Neural progenitor cell (in vitro differentiated cells): ENCODE results near the gene CCDC63. TPM values are rescaled to one million over a fixed set of nuclear protein-coding genes. Genes with fewer than 3 reads are reported as not detected.

ENCODE experiments used
- DNase-seq: peaks from one replicate; pipeline ENCODE4 v3.0.0-alpha.2; 2016; ENCODE audit warnings: low spot score
- H2AFZ ChIP-seq: fragments of 200-600 bp; sonication (generic); replicated peaks from 2 replicates; pipeline ENCODE4 v1.6.1; 2016; ENCODE audit warnings: antibody characterized with exemption
- H3F3A ChIP-seq: fragments of 200-600 bp; sonication (generic); 2 replicates; pipeline ENCODE4 v1.6.1; 2016; ENCODE audit warnings: antibody characterized with exemption, low read depth
- H3K27ac ChIP-seq: fragments of 200-600 bp; sonication (generic); 2 replicates; pipeline ENCODE4 v1.5.1; 2016; ENCODE audit warnings: mild to moderate bottlenecking
- H3K27me3 ChIP-seq: fragments of 200-600 bp; sonication (generic); 2 replicates; pipeline ENCODE4 v1.6.1; 2016; ENCODE audit warnings: mild to moderate bottlenecking, moderate library complexity
- H3K36me3 ChIP-seq: fragments of 200-600 bp; sonication (generic); 2 replicates; pipeline ENCODE4 v1.5.1; 2016
- H3K4me1 ChIP-seq: fragments of 200-600 bp; sonication (generic); 2 replicates; pipeline ENCODE4 v1.6.1; 2016; ENCODE audit warnings: mixed run types
- H3K4me2 ChIP-seq: fragments of 200-600 bp; sonication (generic); 2 replicates; pipeline ENCODE4 v1.6.1; 2016
- H3K4me3 ChIP-seq: fragments of 200-600 bp; sonication (generic); 2 replicates; pipeline ENCODE4 v1.5.1; 2016
- H3K79me2 ChIP-seq: fragments of 200-600 bp; sonication (generic); 2 replicates; pipeline ENCODE4 v1.6.1; 2016; ENCODE audit warnings: low read depth
- H3K9ac ChIP-seq: fragments of 200-600 bp; sonication (generic); 2 replicates; pipeline ENCODE4 v1.6.1; 2016
- H3K9me3 ChIP-seq: fragments of 200-600 bp; sonication (generic); 2 replicates; pipeline ENCODE4 v1.5.1; 2016; ENCODE audit warnings: low read depth
- H4K20me1 ChIP-seq: fragments of 200-600 bp; sonication (generic); 2 replicates; pipeline ENCODE4 v1.6.1; 2016; ENCODE audit warnings: low read depth
- H3K27ac Mint-ChIP-seq: 3 replicates; pipeline ENCODE4 v1.8.0; 2021; ENCODE audit warnings: mixed read lengths
- H3K27me3 Mint-ChIP-seq: 2 replicates; pipeline ENCODE4 v1.8.0; 2022; ENCODE audit warnings: low read depth, mild to moderate bottlenecking, inconsistent platforms, moderate library complexity, mixed read lengths; ENCODE audit not compliant: insufficient read depth
- H3K36me3 Mint-ChIP-seq: 3 replicates; pipeline ENCODE4 v1.8.0; 2021; ENCODE audit warnings: mixed read lengths
- H3K4me1 Mint-ChIP-seq: 3 replicates; pipeline ENCODE4 v1.8.0; 2021; ENCODE audit warnings: mixed read lengths
- H3K4me3 Mint-ChIP-seq: 3 replicates; pipeline ENCODE4 v1.8.0; 2021; ENCODE audit warnings: mild to moderate bottlenecking, moderate library complexity, mixed read lengths
- H3K9me3 Mint-ChIP-seq: 3 replicates; pipeline ENCODE4 v1.8.0; 2020; ENCODE audit warnings: mixed read lengths
- CTCF ChIP-seq: fragments of 200-600 bp; sonication (generic); IDR thresholded peaks from 2 replicates; pipeline ENCODE4 v1.5.1; 2017; ENCODE audit warnings: antibody characterized with exemption, mild to moderate bottlenecking
- EZH2 ChIP-seq: fragments of 200-600 bp; sonication (generic); IDR thresholded peaks from 2 replicates; pipeline ENCODE4 v1.6.1; 2017; ENCODE audit warnings: antibody characterized with exemption, mild to moderate bottlenecking, moderate library complexity
- EZH2phosphoT487 ChIP-seq: fragments of 200-600 bp; sonication (generic); IDR thresholded peaks from 2 replicates; pipeline ENCODE4 v1.6.1; 2017; ENCODE audit warnings: antibody characterized with exemption
- total RNA-seq: library from RNA; depleted of rRNA; stranded (reverse); fragments of >200 nt; gene quantifications from 2 replicates; pipeline ENCODE4 v1.2.3, GENCODE V29; 2015; ENCODE audit warnings: low replicate concordance

CCDC63 gene
- total RNA-seq, 1 donor from 2014 or later = 0.24 TPM

GRCh38 chr12:110813285-110813684, 33.5 kb upstream of the CCDC63 start:
- H3K36me3 ChIP-seq = no peaks in the 10 kb centered on the region
- no peak overlapping the region for H2AFZ ChIP-seq
- Mint-ChIP-seq H3K27me3 (peaks cover 34% of the 10 kb centered on the region), H3K9me3 (no peaks in the 10 kb centered on the region), H3K4me1 (peaks cover 44% of the 10 kb centered on the region), H3K27ac (peak overlapping the region; percentile 47), H3K36me3 (no peaks in the 10 kb centered on the region), H3K4me3 (peak overlapping the region; percentile 61)
- H3K79me2 ChIP-seq = no peaks in the 10 kb centered on the region
- H3K27me3 ChIP-seq = peaks cover 49% of the 10 kb centered on the region
- no peaks in the 10 kb centered on the region for H3F3A ChIP-seq
- no peak overlapping the region for H3K4me3 ChIP-seq
- H3K27ac ChIP-seq = no peak overlapping the region
- H3K4me1 ChIP-seq = peaks cover 4% of the 10 kb centered on the region
- H3K9ac ChIP-seq = no peak overlapping the region
- TF ChIP-seq EZH2 (no peak), CTCF (no peak), EZH2phosphoT487 (no peak)
- no peaks in the 10 kb centered on the region for H4K20me1 ChIP-seq
- no peaks in the 10 kb centered on the region for H3K9me3 ChIP-seq
- no peak overlapping the region for H3K4me2 ChIP-seq
- DNase-seq = peak; percentile 32

GRCh38 chr12:110813756-110814155, 33.0 kb upstream of the CCDC63 start:
- no peak overlapping the region for H3K27ac ChIP-seq
- H3F3A ChIP-seq = no peaks in the 10 kb centered on the region
- Mint-ChIP-seq H3K36me3 (no peaks in the 10 kb centered on the region), H3K4me1 (peaks cover 44% of the 10 kb centered on the region), H3K4me3 (peak overlapping the region; percentile 61), H3K27ac (no peak overlapping the region), H3K9me3 (no peaks in the 10 kb centered on the region), H3K27me3 (peaks cover 34% of the 10 kb centered on the region)
- no peak overlapping the region for H3K9ac ChIP-seq
- H3K4me1 ChIP-seq = peaks cover 4% of the 10 kb centered on the region
- H3K27me3 ChIP-seq = peaks cover 49% of the 10 kb centered on the region
- no peak overlapping the region for H2AFZ ChIP-seq
- no peaks in the 10 kb centered on the region for H3K9me3 ChIP-seq
- no peak overlapping the region for H3K4me3 ChIP-seq
- H3K36me3 ChIP-seq = no peaks in the 10 kb centered on the region
- no peaks in the 10 kb centered on the region for H3K79me2 ChIP-seq
- TF ChIP-seq EZH2 = no peak
- no peak for TF ChIP-seq EZH2phosphoT487
- TF ChIP-seq CTCF = no peak
- no peak overlapping the region for H3K4me2 ChIP-seq
- no peak for DNase-seq
- H4K20me1 ChIP-seq = no peaks in the 10 kb centered on the region

GRCh38 chr12:110816248-110816647, 30.5 kb upstream of the CCDC63 start:
- peaks cover 40% of the 10 kb centered on the region for H3K27me3 ChIP-seq
- Mint-ChIP-seq H3K27ac (no peak overlapping the region), H3K4me3 (peak overlapping the region; percentile 27), H3K9me3 (no peaks in the 10 kb centered on the region), H3K27me3 (peaks cover 35% of the 10 kb centered on the region), H3K4me1 (peaks cover 43% of the 10 kb centered on the region), H3K36me3 (no peaks in the 10 kb centered on the region)
- H3K4me2 ChIP-seq = no peak overlapping the region
- peaks cover 4% of the 10 kb centered on the region for H3K4me1 ChIP-seq
- H3K27ac ChIP-seq = no peak overlapping the region
- no peaks in the 10 kb centered on the region for H3K79me2 ChIP-seq
- no peak overlapping the region for H2AFZ ChIP-seq
- TF ChIP-seq EZH2 (no peak), CTCF (no peak), EZH2phosphoT487 (no peak)
- no peaks in the 10 kb centered on the region for H3K36me3 ChIP-seq
- H4K20me1 ChIP-seq = no peaks in the 10 kb centered on the region
- no peak overlapping the region for H3K4me3 ChIP-seq
- H3F3A ChIP-seq = no peaks in the 10 kb centered on the region
- no peaks in the 10 kb centered on the region for H3K9me3 ChIP-seq
- DNase-seq = no peak
- H3K9ac ChIP-seq = no peak overlapping the region
